ENCODE data around the gene SCIN. TPM values are rescaled to one million over a fixed set of nuclear protein-coding genes. Genes with fewer than 3 reads are reported as not detected.

SCIN gene
- total RNA-seq, 1 experiment from 2014 or later, result 5.6 TPM

DNA sequence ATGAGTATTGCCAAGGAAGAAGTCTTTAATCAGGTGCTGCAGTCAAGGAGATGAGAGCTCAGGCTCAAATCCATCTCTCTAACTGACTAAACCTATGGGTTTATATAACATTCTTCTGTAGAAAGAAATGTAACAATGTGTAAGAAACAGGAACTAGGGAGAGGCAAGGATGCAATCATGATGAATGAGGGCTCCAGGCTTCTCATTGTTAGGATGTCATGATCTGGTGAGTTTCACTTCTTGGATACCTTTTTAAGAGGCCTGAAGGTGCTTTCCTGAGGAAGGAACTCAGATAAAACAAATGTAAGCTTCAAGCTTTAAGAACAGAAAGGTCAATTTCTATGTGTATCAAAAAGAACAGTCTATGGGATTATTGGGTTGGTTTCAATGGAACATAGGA lies 30.8 kb upstream of the SCIN start:
- Histone ChIP-seq H3K36me3 (ENCODE audit: control insufficient read depth, insufficient read depth, low read length) (no peaks in the 10 kb centered on the region), H3K27ac (ENCODE audit: low read length) (no peak overlapping the region), H3K4me3 (ENCODE audit: low read depth in 2 of 2, low read length in 2 of 2) (no peak overlapping the region), H3K9me3 (ENCODE audit: control insufficient read depth, insufficient read depth, low read depth, low read length) (no peaks in the 10 kb centered on the region), H3K4me1 (ENCODE audit: control insufficient read depth, insufficient read depth, low read length) (peaks cover 2% of the 10 kb centered on the region; the same call in 1 of the 2 replicates), H3K27me3 (ENCODE audit: control insufficient read depth, insufficient read depth, low read length) (no peaks in the 10 kb centered on the region)
- no TSS peak for BruUV-seq (replicated peaks)
- ChIA-PET CTCF (interaction anchor here (1.3 kb wide), 1 partner anchor 20 kb away, joined by 5 read pairs; no protein-coding TSS in a partner anchor), POLR2A (no interaction called here)
- in situ Hi-C loops (cut with HindIII; ENCODE audit: low pct_unique_long_range_greater_than_20kb, low sequenced_read_pairs) (no loop called here), intact Hi-C loops (cut with micrococcal nuclease; ENCODE audit: unreplicated experiment) (no loop called here)
- ATAC-seq (no peak), DNase-seq (ENCODE audit: low read depth, low spot score) (no peak)
- TF ChIP-seq SIN3A (IDR thresholded peaks at IDR 0.05; ENCODE audit: borderline replicate concordance, insufficient read depth, low read depth, low read length), result no peak
- TF ChIP-seq, protein P1, sequence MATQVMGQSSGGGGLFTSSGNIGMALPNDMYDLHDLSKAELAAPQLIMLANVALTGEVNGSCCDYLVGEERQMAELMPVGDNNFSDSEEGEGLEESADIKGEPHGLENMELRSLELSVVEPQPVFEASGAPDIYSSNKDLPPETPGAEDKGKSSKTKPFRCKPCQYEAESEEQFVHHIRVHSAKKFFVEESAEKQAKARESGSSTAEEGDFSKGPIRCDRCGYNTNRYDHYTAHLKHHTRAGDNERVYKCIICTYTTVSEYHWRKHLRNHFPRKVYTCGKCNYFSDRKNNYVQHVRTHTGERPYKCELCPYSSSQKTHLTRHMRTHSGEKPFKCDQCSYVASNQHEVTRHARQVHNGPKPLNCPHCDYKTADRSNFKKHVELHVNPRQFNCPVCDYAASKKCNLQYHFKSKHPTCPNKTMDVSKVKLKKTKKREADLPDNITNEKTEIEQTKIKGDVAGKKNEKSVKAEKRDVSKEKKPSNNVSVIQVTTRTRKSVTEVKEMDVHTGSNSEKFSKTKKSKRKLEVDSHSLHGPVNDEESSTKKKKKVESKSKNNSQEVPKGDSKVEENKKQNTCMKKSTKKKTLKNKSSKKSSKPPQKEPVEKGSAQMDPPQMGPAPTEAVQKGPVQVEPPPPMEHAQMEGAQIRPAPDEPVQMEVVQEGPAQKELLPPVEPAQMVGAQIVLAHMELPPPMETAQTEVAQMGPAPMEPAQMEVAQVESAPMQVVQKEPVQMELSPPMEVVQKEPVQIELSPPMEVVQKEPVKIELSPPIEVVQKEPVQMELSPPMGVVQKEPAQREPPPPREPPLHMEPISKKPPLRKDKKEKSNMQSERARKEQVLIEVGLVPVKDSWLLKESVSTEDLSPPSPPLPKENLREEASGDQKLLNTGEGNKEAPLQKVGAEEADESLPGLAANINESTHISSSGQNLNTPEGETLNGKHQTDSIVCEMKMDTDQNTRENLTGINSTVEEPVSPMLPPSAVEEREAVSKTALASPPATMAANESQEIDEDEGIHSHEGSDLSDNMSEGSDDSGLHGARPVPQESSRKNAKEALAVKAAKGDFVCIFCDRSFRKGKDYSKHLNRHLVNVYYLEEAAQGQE (IDR thresholded peaks at IDR 0.05; ENCODE audit: insufficient read depth in 1 of 2, low read depth in 2 of 2, low read length in 1 of 2), result no peak
- TF ChIP-seq POLR2AphosphoS5 (IDR thresholded peaks at IDR 0.05; ENCODE audit: low read depth, low read length), result no peak
- TF ChIP-seq, protein P2, sequence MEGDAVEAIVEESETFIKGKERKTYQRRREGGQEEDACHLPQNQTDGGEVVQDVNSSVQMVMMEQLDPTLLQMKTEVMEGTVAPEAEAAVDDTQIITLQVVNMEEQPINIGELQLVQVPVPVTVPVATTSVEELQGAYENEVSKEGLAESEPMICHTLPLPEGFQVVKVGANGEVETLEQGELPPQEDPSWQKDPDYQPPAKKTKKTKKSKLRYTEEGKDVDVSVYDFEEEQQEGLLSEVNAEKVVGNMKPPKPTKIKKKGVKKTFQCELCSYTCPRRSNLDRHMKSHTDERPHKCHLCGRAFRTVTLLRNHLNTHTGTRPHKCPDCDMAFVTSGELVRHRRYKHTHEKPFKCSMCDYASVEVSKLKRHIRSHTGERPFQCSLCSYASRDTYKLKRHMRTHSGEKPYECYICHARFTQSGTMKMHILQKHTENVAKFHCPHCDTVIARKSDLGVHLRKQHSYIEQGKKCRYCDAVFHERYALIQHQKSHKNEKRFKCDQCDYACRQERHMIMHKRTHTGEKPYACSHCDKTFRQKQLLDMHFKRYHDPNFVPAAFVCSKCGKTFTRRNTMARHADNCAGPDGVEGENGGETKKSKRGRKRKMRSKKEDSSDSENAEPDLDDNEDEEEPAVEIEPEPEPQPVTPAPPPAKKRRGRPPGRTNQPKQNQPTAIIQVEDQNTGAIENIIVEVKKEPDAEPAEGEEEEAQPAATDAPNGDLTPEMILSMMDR (IDR thresholded peaks at IDR 0.05), result no peak
- no peak for TF ChIP-seq TCF7L2 (IDR thresholded peaks at IDR 0.05; ENCODE audit: low read depth, low read length)

DNA sequence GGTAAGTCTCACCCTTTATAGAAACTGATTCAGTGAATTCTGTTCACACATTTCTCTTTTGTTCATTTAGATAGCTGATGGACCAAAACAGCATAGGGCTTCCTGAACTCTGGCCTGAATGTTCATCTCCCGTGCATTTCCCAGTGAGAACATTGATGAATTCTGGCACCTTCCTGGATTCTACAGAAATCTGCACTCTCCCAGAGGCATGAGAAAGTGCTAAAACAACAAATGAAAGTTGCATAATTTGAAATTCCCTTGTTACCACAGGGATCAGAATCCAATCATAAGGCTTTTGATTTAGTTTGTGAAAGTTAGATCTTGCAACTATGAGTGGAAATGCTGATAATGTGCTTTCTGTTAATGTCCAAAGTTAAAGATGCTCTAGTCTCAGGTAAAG lies 29.7 kb upstream of the SCIN start:
- H3K36me3 ChIP-seq (ENCODE audit: control insufficient read depth, insufficient read depth, low read length), result no peaks in the 10 kb centered on the region
- H3K27me3 ChIP-seq (ENCODE audit: control insufficient read depth, insufficient read depth, low read length), result no peaks in the 10 kb centered on the region
- no TSS peak for BruUV-seq (replicated peaks)
- H3K4me3 ChIP-seq (ENCODE audit: low read depth in 2 of 2, low read length in 2 of 2), result no peak overlapping the region
- no peak for DNase-seq (ENCODE audit: low read depth, low spot score)
- intact Hi-C loops (cut with micrococcal nuclease; ENCODE audit: unreplicated experiment) (no loop called here), in situ Hi-C loops (cut with HindIII; ENCODE audit: low pct_unique_long_range_greater_than_20kb, low sequenced_read_pairs) (no loop called here)
- TF ChIP-seq, protein P2 (IDR thresholded peaks at IDR 0.05), result no peak
- TF ChIP-seq SIN3A (IDR thresholded peaks at IDR 0.05; ENCODE audit: borderline replicate concordance, insufficient read depth, low read depth, low read length) (no peak), TCF7L2 (IDR thresholded peaks at IDR 0.05; ENCODE audit: low read depth, low read length) (no peak), POLR2AphosphoS5 (IDR thresholded peaks at IDR 0.05; ENCODE audit: low read depth, low read length) (no peak)
- TF ChIP-seq, protein P1 (IDR thresholded peaks at IDR 0.05; ENCODE audit: insufficient read depth in 1 of 2, low read depth in 2 of 2, low read length in 1 of 2), result no peak
- no peak for ATAC-seq
- CTCF ChIA-PET, result interaction anchor here (1.3 kb wide), 1 partner anchor 22 kb away, joined by 5 read pairs; no protein-coding TSS in a partner anchor
- POLR2A ChIA-PET, result no interaction called here
- H3K9me3 ChIP-seq (ENCODE audit: control insufficient read depth, insufficient read depth, low read depth, low read length), result no peaks in the 10 kb centered on the region
- peaks cover 11% of the 10 kb centered on the region; the same call in 1 of the 2 replicates for H3K4me1 ChIP-seq (ENCODE audit: control insufficient read depth, insufficient read depth, low read length)
- no peak overlapping the region; the same call in 1 of the 2 replicates for H3K27ac ChIP-seq (ENCODE audit: low read length)

All from Panc1 (cell line).